K562 (cell line): Measurements from ENCODE around the gene LAX1. TPM values are rescaled to one million over a fixed set of nuclear protein-coding genes. Genes with fewer than 3 reads are reported as not detected.

Experiments used
- ATAC-seq: fragments of 200-7000 bp; cut with Tn5 transposase; 3 replicates; pipeline ENCODE4 v1.9.1; 2020; ENCODE audit warnings: moderate library complexity
- BruUV-seq: library from RNA; stranded (reverse); fragments of 400-500 nt; replicated peaks from 2 replicates; lab custom pipeline; 2021; lab: Mats Ljungman, UMichigan
- CTCF ChIA-PET: fragments of 300-600 bp; formaldehyde crosslinking; extraction: SDS; loops from one replicate; lab custom pipeline; 2021; ENCODE audit warnings: low intra/inter-chr PET ratio; lab: Yijun Ruan, JAX
- POLR2A ChIA-PET: fragments of 300-600, 350-650 bp; sonication (Branson Sonifier 250); formaldehyde crosslinking; extraction: SDS; loops from one replicate; lab custom pipeline; 2021; ENCODE audit warnings: antibody characterized with exemption, inconsistent platforms; lab: Yijun Ruan, JAX
- DNase-seq, 4 experiments: peaks; one replicate each; pipeline versions ENCODE4 v3.0.0 to v3.0.0-alpha.2; 2011 to 2018; ENCODE audit warnings: low spot score in 3 of 4, mixed read lengths in 3 of 4; ENCODE audit errors: extremely low read depth in 1 of 4
- FAIRE-seq: peaks from 2 replicates; lab custom pipeline; 2011; peaks lifted over from hg19 to GRCh38; lab: Jason Lieb, UNC
- H2AFZ ChIP-seq: 2 replicates; pipeline ENCODE4 v1.6.0; 2011; ENCODE audit warnings: low read depth, low read length, control low read depth, inconsistent platforms
- H3K27ac ChIP-seq: fragments of 200-600 bp; 3 replicates; pipeline ENCODE4 v1.8.0; 2011; ENCODE audit warnings: low read depth, mild to moderate bottlenecking, control low read depth, inconsistent platforms, low read length, moderate library complexity, mixed read lengths; ENCODE audit errors: extremely low read depth
- H3K27me3 ChIP-seq, 2 experiments: fragments of 300-600 bp in 1 of 2; 2 replicates in 1 of 2; 3 replicates in 1 of 2; pipeline versions ENCODE4 v1.6.0 to v1.8.0; 2011; ENCODE audit warnings: inconsistent platforms in 2 of 2, low read length in 2 of 2, mild to moderate bottlenecking in 1 of 2, mixed read lengths in 1 of 2, moderate library complexity in 1 of 2; ENCODE audit not compliant: control insufficient read depth in 2 of 2, insufficient read depth in 2 of 2
- H3K36me3 ChIP-seq: fragments of 300-600 bp; 3 replicates; pipeline ENCODE4 v1.8.0; 2011; ENCODE audit warnings: mild to moderate bottlenecking, low read length, inconsistent platforms; ENCODE audit not compliant: control insufficient read depth, insufficient read depth
- H3K4me1 ChIP-seq, 2 experiments: fragments of 200-600 bp in 1 of 2; replicated peaks in 1 of 2; 2 replicates in 1 of 2; 3 replicates in 1 of 2; pipeline versions ENCODE4 v1.5.1 to v1.8.0; 2011; ENCODE audit warnings: inconsistent platforms in 2 of 2, low read length in 2 of 2, mild to moderate bottlenecking in 1 of 2, mixed read lengths in 1 of 2, moderate library complexity in 1 of 2; ENCODE audit not compliant: control insufficient read depth in 2 of 2, insufficient read depth in 2 of 2
- H3K4me2 ChIP-seq: 2 replicates; pipeline ENCODE4 v1.6.1; 2011; ENCODE audit warnings: low read length, control low read depth, inconsistent platforms, mixed read lengths; ENCODE audit not compliant: insufficient read depth
- H3K4me3 ChIP-seq: fragments of 200-600 bp; sonication (generic), shearing (Covaris generic); 2 replicates; pipeline ENCODE4 v1.5.1; 2016; ENCODE audit warnings: control low read depth, inconsistent platforms
- H3K79me2 ChIP-seq: fragments of 200-600 bp; 3 replicates; pipeline ENCODE4 v1.8.0; 2011; ENCODE audit warnings: low read length, inconsistent platforms; ENCODE audit not compliant: control insufficient read depth, insufficient read depth
- H3K9ac ChIP-seq, 2 experiments: 2 replicates each; pipeline versions ENCODE4 v1.6.0 to v1.6.1; 2011; ENCODE audit warnings: low read depth in 2 of 2, low read length in 2 of 2, control low read depth in 1 of 2, inconsistent platforms in 1 of 2, mild to moderate bottlenecking in 1 of 2, mixed read lengths in 1 of 2; ENCODE audit not compliant: insufficient read depth in 1 of 2
- H3K9me1 ChIP-seq: one replicate; pipeline ENCODE4 v1.6.0; 2011; ENCODE audit warnings: inconsistent platforms, mild to moderate bottlenecking, low read length, moderate library complexity; ENCODE audit not compliant: control insufficient read depth, insufficient read depth
- H3K9me3 ChIP-seq: replicated peaks from 2 replicates; pipeline ENCODE4 v1.5.1; 2011; ENCODE audit warnings: low read depth, low read length, inconsistent platforms; ENCODE audit not compliant: control insufficient read depth, insufficient read depth
- H4K20me1 ChIP-seq: replicated peaks from 2 replicates; pipeline ENCODE4 v1.6.1; 2011; ENCODE audit warnings: low read length, inconsistent platforms, mixed read lengths; ENCODE audit not compliant: control insufficient read depth, insufficient read depth
- BACH1 ChIP-seq: fragments of 200-800 bp; sonication (Bioruptor generic); IDR thresholded peaks from 2 replicates; pipeline ENCODE4 v1.6.1; 2016; ENCODE audit warnings: missing genetic modification characterization, missing compliant biosample characterization
- CBFA2T3 ChIP-seq: fragments of 450-650 bp; IDR thresholded peaks from 2 replicates; pipeline ENCODE4 v1.6.1; 2017
- ETV5 ChIP-seq: sonication (generic); formaldehyde crosslinking; IDR thresholded peaks from 2 replicates; pipeline ENCODE4 v1.4.0; 2020; ENCODE audit warnings: low read depth, mild to moderate bottlenecking, missing genetic modification reagents
- FOXK2 ChIP-seq, 2 experiments: fragments of 450-650 bp; IDR thresholded peaks in 1 of 2; conservative IDR thresholded peaks in 1 of 2; 2 replicates each; pipeline ENCODE4 v1.6.1; 2016; ENCODE audit warnings: low read depth in 2 of 2, mild to moderate bottlenecking in 1 of 2
- HDAC1 ChIP-seq, 2 experiments: fragments of 450-650 bp; IDR thresholded peaks; 2 replicates each; pipeline ENCODE4 v1.6.1; 2016 to 2017; ENCODE audit warnings: inconsistent platforms in 1 of 2, mild to moderate bottlenecking in 1 of 2, moderate library complexity in 1 of 2
- HMGN3 ChIP-seq: IDR thresholded peaks from 2 replicates; pipeline ENCODE4 v1.6.1; 2011; ENCODE audit warnings: borderline replicate concordance, low read depth, mild to moderate bottlenecking, mixed read lengths, low read length; ENCODE audit not compliant: insufficient read length; ENCODE audit errors: extremely low read depth
- JUN ChIP-seq, 2 experiments: sonication (generic) in 1 of 2; formaldehyde crosslinking in 1 of 2; IDR thresholded peaks; 2 replicates each; pipeline versions ENCODE4 v1.6.1 to v1.8.0; 2012 to 2022; ENCODE audit warnings: borderline replicate concordance in 2 of 2, mild to moderate bottlenecking in 2 of 2, improper control_type of control experiment in 1 of 2, low read depth in 1 of 2, low read length in 1 of 2, missing genetic modification reagents in 1 of 2
- MBD2 ChIP-seq: sonication (generic); IDR thresholded peaks from 2 replicates; pipeline ENCODE4 v1.6.1; 2016; ENCODE audit warnings: low read depth, borderline replicate concordance
- MCM5 ChIP-seq: fragments of 450-650 bp; IDR thresholded peaks from 2 replicates; pipeline ENCODE4 v1.6.1; 2016; ENCODE audit warnings: low read depth
- MTA3 ChIP-seq: fragments of 450-650 bp; formaldehyde crosslinking; IDR thresholded peaks from 2 replicates; pipeline ENCODE4 v1.6.1; 2017; ENCODE audit warnings: mild to moderate bottlenecking, borderline replicate concordance
- NFATC3 ChIP-seq: fragments of 450-650 bp; IDR thresholded peaks from 2 replicates; pipeline ENCODE4 v1.6.1; 2017; ENCODE audit warnings: mild to moderate bottlenecking
- NR4A1 ChIP-seq, 2 experiments: fragments of 250-450 bp in 1 of 2; fragments of 450-650 bp in 1 of 2; sonication (Bioruptor Pico) in 1 of 2; IDR thresholded peaks; 2 replicates each; pipeline versions ENCODE4 v1.4.0 to v1.6.1; 2016 to 2020; ENCODE audit warnings: mild to moderate bottlenecking in 2 of 2, missing compliant biosample characterization in 1 of 2, missing genetic modification characterization in 1 of 2, moderate library complexity in 1 of 2
- NRF1 ChIP-seq, 2 experiments: fragments of 450-650 bp; IDR thresholded peaks in 1 of 2; conservative IDR thresholded peaks in 1 of 2; 2 replicates each; pipeline ENCODE4 v1.6.1; 2014; ENCODE audit warnings: mild to moderate bottlenecking in 2 of 2
- SETDB1 ChIP-seq: IDR thresholded peaks from one replicate; pipeline ENCODE4 v1.6.1; 2012; ENCODE audit warnings: low read length, control low read depth, inconsistent platforms
- SP1 ChIP-seq: sonication (generic); formaldehyde crosslinking; IDR thresholded peaks from 2 replicates; pipeline ENCODE4 v1.8.1; 2022; ENCODE audit warnings: mild to moderate bottlenecking, missing genetic modification reagents
- STAT6 ChIP-seq: sonication (generic); formaldehyde crosslinking; IDR thresholded peaks from 2 replicates; pipeline ENCODE4 v1.8.1; 2023; ENCODE audit warnings: mild to moderate bottlenecking, missing genetic modification reagents
- TAF7 ChIP-seq: fragments of 450-650 bp; IDR thresholded peaks from 2 replicates; pipeline ENCODE4 v1.6.1; 2016; ENCODE audit warnings: missing genetic modification characterization, missing compliant biosample characterization
- XRCC4 ChIP-seq: IDR thresholded peaks from one replicate; pipeline ENCODE4 v1.6.1; 2011; ENCODE audit not compliant: insufficient read depth, insufficient read length; ENCODE audit errors: extremely low read depth
- XRCC5 ChIP-seq: fragments of 200-400 bp; formaldehyde crosslinking; IDR thresholded peaks from 2 replicates; pipeline ENCODE4 v1.6.1; 2017; ENCODE audit warnings: low read depth, mild to moderate bottlenecking, low read length
- ZNF134 ChIP-seq: fragments of 250-450 bp; sonication (Bioruptor Pico); conservative IDR thresholded peaks from 2 replicates; pipeline ENCODE4 v1.4.0; 2020
- WGBS: fragments of 100-300 bp; shearing (Covaris generic); methylation state at CpG from one replicate; pipeline ENCODE4 v1.1.6; 2016; ENCODE audit warnings: low coverage, mixed read lengths; ENCODE audit not compliant: insufficient coverage; ENCODE audit errors: missing lambda C conversion rate; 5-methylcytosine and 5-hydroxymethylcytosine counted together
- in situ Hi-C: fragments of 300-500 bp; cut with MboI; formaldehyde crosslinking; loops from 4 replicates; pipeline ENCODE4 v1.15.0; 2018; ENCODE audit warnings: inconsistent platforms, mixed read lengths
- intact Hi-C: fragments of 100-400 bp; cut with micrococcal nuclease; formaldehyde crosslinking; loops from 2 replicates; pipeline ENCODE4 v1.14.2; 2022
- polyA plus RNA-seq, 8 experiments: library from polyadenylated mRNA; depleted of rRNA in 4 of 8; stranded (reverse) in 5 of 8; unstranded in 3 of 8; fragments of >200 nt; fragmentation: Nextera tagmentation in 2 of 8; fragmentation: Illumina TruSeq in 1 of 8; extraction: Ambion mirVana in 2 of 8; extraction: Trizol in 1 of 8; gene quantifications; 2 replicates each; pipeline versions ENCODE4 v1.2.1 to v1.2.3, GENCODE V29; 2011 to 2014; ENCODE audit warnings: inconsistent platforms in 1 of 8, missing spikeins in 1 of 8
- total RNA-seq, 7 experiments: library from RNA; depleted of rRNA in 6 of 7; stranded (reverse); fragments of >200 nt in 6 of 7; fragmentation: Illumina TruSeq in 2 of 7; extraction: Trizol in 2 of 7; gene quantifications; 2 replicates each; pipeline versions ENCODE4 v1.2.1 to v1.2.3, GENCODE V29; 2011 to 2021; ENCODE audit warnings: low replicate concordance in 1 of 7

LAX1 gene
- total and polyA plus RNA-seq, 9 of the 15 experiments (the other 6 are each of a cell fraction or from before 2014, with no cell fraction given), result not detected

DNA sequence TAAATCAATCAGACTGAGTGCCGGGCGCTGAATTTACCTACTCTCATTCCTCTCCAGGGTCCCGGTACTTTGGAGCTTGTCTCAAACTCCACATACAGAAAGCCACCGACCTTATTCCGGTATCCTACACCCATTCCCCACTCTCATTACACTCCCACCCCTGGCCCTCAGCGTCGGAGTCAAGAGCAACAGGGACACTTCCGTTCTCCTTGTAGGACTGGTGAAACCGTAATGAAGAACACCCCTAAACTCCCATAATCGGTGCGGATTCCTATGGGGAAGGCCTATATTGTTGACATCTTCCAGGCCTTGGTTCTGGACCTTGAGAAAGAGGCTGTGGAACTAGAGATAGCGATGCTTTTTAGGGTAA lies 31.2 kb downstream of the LAX1 start:
- intact Hi-C loops, result no loop called here
- H3K4me1 ChIP-seq, result peaks cover 2 to 43% of the 10 kb centered on the region in 2 experiments
- peak overlapping the region; percentile 57 for H2AFZ ChIP-seq
- POLR2A ChIA-PET, result interaction anchor here (0.6 to 2.8 kb wide), 5 partner anchors 11 to 294 kb away, joined by 3 to 17 read pairs (median 3); no protein-coding TSS in a partner anchor
- peak overlapping the region; percentile 94 for H3K9ac ChIP-seq
- peak overlapping the region; percentile 77 for H3K4me3 ChIP-seq
- DNase-seq (peak in 2 of 4 experiments; percentile 34 to 71), ATAC-seq (peak; percentile 52), FAIRE-seq (peak; percentile 29)
- peaks cover 47% of the 10 kb centered on the region for H3K36me3 ChIP-seq
- peaks cover 23% of the 10 kb centered on the region for H4K20me1 ChIP-seq
- in situ Hi-C loops, result no loop called here
- no peaks in the 10 kb centered on the region for H3K27me3 ChIP-seq
- H3K9me3 ChIP-seq, result 0 out of 2 replicates have a peak, but pooled peaks cover 2% of the 10 kb centered on the region
- H3K4me2 ChIP-seq, result peak overlapping the region; percentile 96
- CTCF ChIA-PET, result no interaction called here
- peaks cover 54% of the 10 kb centered on the region for H3K79me2 ChIP-seq
- WGBS, result 2% methylated on average over 12 of the region's 12 CpGs
- BruUV-seq, result TSS peak; percentile 46
- H3K27ac ChIP-seq, result peak overlapping the region; percentile 99
- H3K9me1 ChIP-seq, result peaks cover 7% of the 10 kb centered on the region
- TF ChIP-seq NR4A1 (CRISPR knock-in tag; IDR thresholded peaks at IDR 0.05), result no peak
- peak; percentile 21; the same call in 1 of the 2 replicates for TF ChIP-seq NR4A1 (tag; IDR thresholded peaks at IDR 0.05)
- TF ChIP-seq HMGN3, result no peak
- TF ChIP-seq NFATC3, result no peak
- TF ChIP-seq JUN (IDR thresholded peaks at IDR 0.05; ENCODE audit: borderline replicate concordance, low read depth, low read length), result no peak
- TF ChIP-seq JUN (CRISPR knock-in tag; IDR thresholded peaks at IDR 0.05; ENCODE audit: borderline replicate concordance), result no peak
- peak; percentile 3; the same call in 1 of the 2 replicates for TF ChIP-seq BACH1 (tag)
- no peak for TF ChIP-seq XRCC4
- peak in 1 of 2 experiments; percentile 40; a peak in 1 of 4 replicates for TF ChIP-seq HDAC1 (IDR thresholded peaks at IDR 0.05)
- no peak for TF ChIP-seq MCM5
- TF ChIP-seq XRCC5, result no peak
- peak in 1 of 2 experiments; percentile 65; a peak in 1 of 4 replicates for TF ChIP-seq FOXK2 (conservative IDR thresholded peaks at IDR 0.05 in 1 of 2, IDR thresholded peaks at IDR 0.05 in 1 of 2; ENCODE audit: low read depth in 2 of 2)
- no peak for TF ChIP-seq MBD2
- TF ChIP-seq NRF1 (conservative IDR thresholded peaks at IDR 0.05 in 1 of 2, IDR thresholded peaks at IDR 0.05 in 1 of 2), result no peak
- 0 out of 2 replicates have a peak, but pooled peaks have one; percentile 77 for TF ChIP-seq STAT6 (CRISPR knock-in tag)
- peak; percentile 24; the same call in 1 of the 2 replicates for TF ChIP-seq TAF7 (tag)
- no peak for TF ChIP-seq ZNF134 (CRISPR knock-in tag)
- TF ChIP-seq CBFA2T3, result no peak
- peak; percentile 42; the same call in 1 of the 2 replicates for TF ChIP-seq SP1 (CRISPR knock-in tag)
- peak; percentile 8; the same call in 1 of the 2 replicates for TF ChIP-seq ETV5 (CRISPR knock-in tag)
- no peak for TF ChIP-seq SETDB1
- TF ChIP-seq MTA3, result peak; percentile 31; the same call in 1 of the 2 replicates
